Measurements from ENCODE around the gene RAB5A.

DNA sequence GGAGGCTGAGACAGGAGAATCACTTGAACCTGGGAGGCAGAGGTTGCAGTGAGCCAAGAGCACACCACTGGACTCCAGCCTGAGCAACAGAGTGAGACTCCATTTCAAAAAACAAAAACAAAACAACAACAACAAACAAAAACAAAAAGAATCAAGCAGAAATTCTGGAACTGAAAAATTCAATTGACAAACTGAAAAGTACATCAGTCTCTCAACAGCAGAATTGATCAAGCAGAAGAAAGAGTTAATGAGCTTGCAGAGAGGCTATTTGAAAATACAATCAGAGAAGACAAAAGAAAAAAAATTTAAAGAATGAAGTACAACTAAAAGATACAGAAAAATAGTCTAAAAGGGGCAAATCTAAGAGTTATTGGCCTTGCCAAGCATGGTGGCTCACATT is 35.4 kb upstream of the RAB5A start:
- no peak for TF ChIP-seq POLR2AphosphoS5 (IDR thresholded peaks at IDR 0.05)
- TF ChIP-seq, protein P1, sequence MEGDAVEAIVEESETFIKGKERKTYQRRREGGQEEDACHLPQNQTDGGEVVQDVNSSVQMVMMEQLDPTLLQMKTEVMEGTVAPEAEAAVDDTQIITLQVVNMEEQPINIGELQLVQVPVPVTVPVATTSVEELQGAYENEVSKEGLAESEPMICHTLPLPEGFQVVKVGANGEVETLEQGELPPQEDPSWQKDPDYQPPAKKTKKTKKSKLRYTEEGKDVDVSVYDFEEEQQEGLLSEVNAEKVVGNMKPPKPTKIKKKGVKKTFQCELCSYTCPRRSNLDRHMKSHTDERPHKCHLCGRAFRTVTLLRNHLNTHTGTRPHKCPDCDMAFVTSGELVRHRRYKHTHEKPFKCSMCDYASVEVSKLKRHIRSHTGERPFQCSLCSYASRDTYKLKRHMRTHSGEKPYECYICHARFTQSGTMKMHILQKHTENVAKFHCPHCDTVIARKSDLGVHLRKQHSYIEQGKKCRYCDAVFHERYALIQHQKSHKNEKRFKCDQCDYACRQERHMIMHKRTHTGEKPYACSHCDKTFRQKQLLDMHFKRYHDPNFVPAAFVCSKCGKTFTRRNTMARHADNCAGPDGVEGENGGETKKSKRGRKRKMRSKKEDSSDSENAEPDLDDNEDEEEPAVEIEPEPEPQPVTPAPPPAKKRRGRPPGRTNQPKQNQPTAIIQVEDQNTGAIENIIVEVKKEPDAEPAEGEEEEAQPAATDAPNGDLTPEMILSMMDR (IDR thresholded peaks at IDR 0.05 in 8 of 11, conservative IDR thresholded peaks at IDR 0.05 in 3 of 11), result no peak
- no peak for TF ChIP-seq POLR2A (IDR thresholded peaks at IDR 0.05)

Data from spleen (tissue), 7 donors.